HG02759 (cell line): ENCODE measurements around the gene LGI4.
"Not testable (repeated sequence)": the region's sequence is repeated elsewhere in the genome, so short reads cannot be mapped to it uniquely, and the experiment has no call there.

ENCODE experiments used
- ATAC-seq: cut with Tn5 transposase; IDR thresholded peaks from one replicate; pipeline ENCODE4 v1.9.1; 2021; ENCODE audit warnings: mild to moderate bottlenecking, moderate library complexity; ENCODE audit not compliant: unreplicated experiment

LGI4 gene

DNA sequence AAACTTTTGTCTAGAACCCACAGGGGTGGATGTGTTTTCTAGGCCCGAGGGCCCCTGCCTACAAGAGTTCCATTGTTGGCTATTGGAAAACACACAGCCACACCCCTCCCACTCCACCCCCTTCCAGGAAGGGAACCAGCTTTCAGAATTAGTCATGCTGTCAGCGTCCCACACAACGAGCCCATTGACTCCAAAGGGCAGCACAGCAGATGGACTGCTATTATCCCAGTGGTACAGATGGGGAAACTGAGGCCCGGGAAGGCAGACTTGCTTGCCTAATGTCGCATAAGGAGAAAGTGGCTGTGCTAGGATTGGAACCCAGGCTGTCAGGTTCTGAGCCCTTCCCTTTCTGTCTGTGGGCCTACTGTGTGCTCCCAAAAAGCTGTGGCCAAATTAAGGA is 27.3 kb downstream of the LGI4 start:
- no peak for ATAC-seq

- no peak for ATAC-seq
Observed at GRCh38 chr19:35106898-35107541, 27.8 kb downstream of the LGI4 start.

DNA sequence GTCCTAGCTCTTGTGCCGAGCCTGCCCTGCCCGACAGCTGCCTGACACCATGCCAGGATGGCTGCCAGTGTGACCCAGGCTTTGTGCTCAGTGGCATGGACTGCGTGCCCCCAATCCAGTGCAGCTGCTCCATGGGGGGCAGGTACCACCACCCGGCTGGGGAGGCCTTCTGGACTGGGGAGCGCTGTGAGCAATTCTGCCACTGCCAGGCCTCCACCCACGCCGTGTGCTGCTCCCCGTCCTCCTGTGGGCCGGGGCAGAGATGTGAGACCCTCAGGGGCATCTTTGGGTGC is 28.6 kb downstream of the LGI4 start:
- ATAC-seq, result no peak

DNA sequence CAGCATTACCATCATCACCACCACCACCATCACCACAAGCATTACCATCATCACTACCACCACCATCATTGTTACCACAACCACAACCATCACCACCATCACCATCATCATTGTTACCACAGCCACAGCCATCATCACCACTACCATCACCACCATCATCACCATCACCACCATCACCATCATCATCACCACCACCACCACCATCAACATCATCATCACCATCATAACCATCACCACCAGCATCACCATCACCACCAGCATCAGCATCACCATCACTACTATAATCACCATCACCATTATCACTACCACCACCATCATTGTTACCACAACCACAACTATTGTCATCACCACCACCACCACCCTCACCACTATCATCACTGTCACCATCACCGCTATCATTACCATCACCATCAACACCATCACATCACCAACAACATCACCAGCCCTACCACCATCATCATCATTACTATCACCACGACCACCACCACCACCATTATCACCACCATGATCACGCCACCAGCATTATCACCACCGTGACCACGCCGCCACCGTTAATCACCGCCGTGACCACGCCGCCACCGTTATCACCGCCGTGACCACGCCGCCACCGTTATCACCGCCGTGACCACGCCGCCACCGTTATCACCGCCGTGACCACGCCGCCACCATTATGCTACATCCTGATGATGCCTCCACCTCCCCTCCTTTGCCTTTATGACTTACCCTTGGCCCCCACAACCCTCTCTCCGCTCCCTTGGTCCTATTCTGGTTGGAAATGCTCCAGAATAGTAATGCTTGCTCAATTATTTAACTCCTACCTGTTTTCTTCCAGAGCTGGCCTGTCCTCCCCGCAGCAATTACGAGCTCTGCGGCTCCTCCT is 29.2 kb downstream of the LGI4 start:
- ATAC-seq, result no peak

- ATAC-seq, result no peak
Observed at GRCh38 chr19:35105047-35105410, 29.8 kb downstream of the LGI4 start.

GRCh38 chr19:35104361-35104760 is 30.5 kb downstream of the LGI4 start:
- ATAC-seq, result no peak

DNA sequence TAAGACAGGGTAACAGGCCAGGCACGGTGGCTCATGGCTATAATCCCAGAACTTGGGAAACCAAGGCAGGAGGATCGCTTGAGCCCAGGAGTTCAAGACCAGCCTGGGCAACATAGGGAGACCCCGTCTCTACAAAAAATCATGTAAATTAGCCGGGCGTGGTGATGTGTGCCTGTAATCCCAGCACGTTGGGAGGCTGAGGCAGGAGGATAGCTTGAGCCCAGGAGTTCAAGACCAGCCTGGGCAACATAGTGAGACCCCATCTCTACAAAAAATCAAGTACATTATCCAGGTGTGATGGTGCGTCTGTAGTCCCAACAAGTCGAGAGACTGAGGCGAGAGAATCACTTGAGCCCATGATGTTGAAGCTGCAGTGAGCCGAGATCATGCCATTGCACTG is 31.2 kb downstream of the LGI4 start:
- not testable (repeated sequence) for ATAC-seq

- ATAC-seq, result not testable (repeated sequence)
Observed at GRCh38 chr19:35101949-35102348, 32.9 kb downstream of the LGI4 start.

GRCh38 chr19:35100588-35101533 is 34.0 kb downstream of the LGI4 start:
- no peak for ATAC-seq

GRCh38 chr19:35099897-35100275 is 35.0 kb downstream of the LGI4 start:
- ATAC-seq, result no peak

- no peak for ATAC-seq
Observed at GRCh38 chr19:35099155-35099896, 35.5 kb downstream of the LGI4 start.

DNA sequence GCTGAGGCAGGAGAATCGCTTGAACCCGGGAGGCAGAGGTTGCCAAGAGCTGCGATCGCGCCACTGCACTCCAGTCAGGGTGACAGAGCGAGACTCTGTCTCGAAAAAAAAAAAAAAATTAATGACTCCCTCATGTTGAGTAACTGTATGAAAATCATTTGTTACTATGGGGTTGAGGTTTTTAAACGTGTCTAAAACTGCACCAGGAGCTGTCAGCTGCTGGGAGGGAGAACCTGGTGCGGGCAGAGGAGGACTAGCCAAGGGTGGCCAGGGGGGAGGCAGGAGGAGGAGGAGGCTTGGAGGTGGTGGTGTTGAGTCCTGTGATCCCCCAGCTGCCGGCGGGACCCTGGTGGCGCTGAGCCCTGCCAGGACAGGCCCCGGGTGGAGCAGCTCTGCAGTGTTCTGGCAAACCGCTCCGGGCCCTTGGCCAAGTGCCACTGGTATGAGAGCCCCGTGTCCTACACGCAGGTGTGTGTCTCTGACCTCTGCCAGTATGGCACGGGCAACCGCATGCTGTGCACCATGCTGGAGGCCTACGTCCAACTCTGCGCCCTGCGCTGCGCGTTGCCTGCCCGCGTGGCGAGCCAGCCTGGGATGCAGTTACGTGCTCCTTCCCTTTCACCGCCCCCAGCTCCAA is 36.3 kb downstream of the LGI4 start:
- no peak for ATAC-seq

GRCh38 chr19:35095667-35096368 is 39.0 kb downstream of the LGI4 start:
- no peak for ATAC-seq

GRCh38 chr19:35094656-35095055 is 40.2 kb downstream of the LGI4 start:
- ATAC-seq, result no peak

DNA sequence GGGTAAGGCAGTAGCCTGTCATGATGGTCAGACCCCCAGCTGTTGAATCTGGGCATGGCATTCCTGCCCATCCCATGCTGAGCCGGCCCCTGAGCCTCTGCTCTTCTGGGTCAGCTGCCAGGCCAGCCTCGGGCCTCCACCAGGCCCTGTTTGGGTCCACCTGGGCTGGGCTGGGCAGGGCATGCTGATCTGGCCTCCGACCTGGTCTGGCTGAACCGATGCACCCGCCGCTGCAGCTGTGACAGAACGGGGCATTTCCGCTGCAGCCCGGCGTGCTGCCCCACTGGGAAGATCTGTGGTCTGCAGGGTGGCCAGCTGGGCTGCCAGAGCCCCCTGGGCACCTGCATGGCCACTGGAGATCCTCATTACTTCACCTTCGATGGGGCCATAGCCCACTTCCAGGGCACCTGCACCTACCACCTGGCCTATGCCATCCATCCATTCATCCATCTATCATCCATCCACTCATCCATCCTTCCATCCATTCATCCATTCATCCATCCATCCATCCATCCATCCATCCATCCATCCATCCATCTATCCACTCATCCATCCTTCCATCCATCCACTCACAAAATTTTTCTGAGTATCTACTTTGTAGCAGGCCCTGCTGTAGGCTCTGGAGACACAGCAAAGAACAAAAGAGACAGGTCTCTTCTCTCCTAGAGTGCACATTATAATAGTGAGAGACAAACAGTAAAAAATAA is 40.8 kb downstream of the LGI4 start:
- ATAC-seq, result no peak

- no peak for ATAC-seq
Observed at GRCh38 chr19:35093430-35093829, 41.4 kb downstream of the LGI4 start.

GRCh38 chr19:35090506-35091214 is 44.2 kb downstream of the LGI4 start:
- no peak for ATAC-seq

- no peak for ATAC-seq
Observed at GRCh38 chr19:35090160-35090505, 44.7 kb downstream of the LGI4 start.

GRCh38 chr19:35089554-35089953 is 45.3 kb downstream of the LGI4 start:
- ATAC-seq, result no peak
